ENCODE measurements around the gene SERINC3.

SERINC3 gene

GRCh38 chr20:44533928-44534327 lies 12.1 kb upstream of the SERINC3 start:
- TF ChIP-seq, protein P1, sequence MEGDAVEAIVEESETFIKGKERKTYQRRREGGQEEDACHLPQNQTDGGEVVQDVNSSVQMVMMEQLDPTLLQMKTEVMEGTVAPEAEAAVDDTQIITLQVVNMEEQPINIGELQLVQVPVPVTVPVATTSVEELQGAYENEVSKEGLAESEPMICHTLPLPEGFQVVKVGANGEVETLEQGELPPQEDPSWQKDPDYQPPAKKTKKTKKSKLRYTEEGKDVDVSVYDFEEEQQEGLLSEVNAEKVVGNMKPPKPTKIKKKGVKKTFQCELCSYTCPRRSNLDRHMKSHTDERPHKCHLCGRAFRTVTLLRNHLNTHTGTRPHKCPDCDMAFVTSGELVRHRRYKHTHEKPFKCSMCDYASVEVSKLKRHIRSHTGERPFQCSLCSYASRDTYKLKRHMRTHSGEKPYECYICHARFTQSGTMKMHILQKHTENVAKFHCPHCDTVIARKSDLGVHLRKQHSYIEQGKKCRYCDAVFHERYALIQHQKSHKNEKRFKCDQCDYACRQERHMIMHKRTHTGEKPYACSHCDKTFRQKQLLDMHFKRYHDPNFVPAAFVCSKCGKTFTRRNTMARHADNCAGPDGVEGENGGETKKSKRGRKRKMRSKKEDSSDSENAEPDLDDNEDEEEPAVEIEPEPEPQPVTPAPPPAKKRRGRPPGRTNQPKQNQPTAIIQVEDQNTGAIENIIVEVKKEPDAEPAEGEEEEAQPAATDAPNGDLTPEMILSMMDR (IDR thresholded peaks at IDR 0.05; ENCODE audit: low read length, missing control alignments), result no peak
- H3K4me3 ChIP-seq (replicated peaks; ENCODE audit: low read depth, low read length), result no peak overlapping the region
- no peak for DNase-seq (ENCODE audit: low read depth)

- DNase-seq (ENCODE audit: low read depth), result peak; percentile 30
- TF ChIP-seq, protein P1 (IDR thresholded peaks at IDR 0.05; ENCODE audit: low read length, missing control alignments), result no peak
- H3K4me3 ChIP-seq (replicated peaks; ENCODE audit: low read depth, low read length), result peak overlapping the region; percentile 77
Observed at GRCh38 chr20:44532981-44533331, 11.1 kb upstream of the SERINC3 start.

GRCh38 chr20:44532259-44532980 lies 10.6 kb upstream of the SERINC3 start:
- TF ChIP-seq, protein P1 (IDR thresholded peaks at IDR 0.05; ENCODE audit: low read length, missing control alignments), result no peak
- no peak for DNase-seq (ENCODE audit: low read depth)
- peak overlapping the region; percentile 77 for H3K4me3 ChIP-seq (replicated peaks; ENCODE audit: low read depth, low read length)

DNA sequence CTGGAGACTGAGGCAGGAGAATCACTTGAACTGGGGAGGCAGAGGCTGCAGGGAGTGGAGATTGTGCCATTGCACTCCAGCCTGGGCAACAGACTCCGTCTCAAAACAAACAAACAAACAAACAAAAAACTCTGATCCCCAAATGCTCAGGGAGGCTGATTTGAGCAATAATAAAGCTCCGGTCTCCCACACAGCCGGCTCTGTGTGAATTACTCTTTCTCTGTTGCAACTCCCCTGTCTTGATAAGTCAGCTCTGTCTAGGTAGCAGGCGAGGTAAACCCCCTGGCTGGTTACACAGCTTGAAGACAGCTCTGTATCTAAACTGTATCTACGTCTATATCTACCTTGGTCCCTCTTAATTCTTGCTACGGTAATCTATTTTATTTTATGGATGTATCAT lies 6.4 kb upstream of the SERINC3 start:
- TF ChIP-seq, protein P1 (IDR thresholded peaks at IDR 0.05; ENCODE audit: low read length, missing control alignments), result no peak

DNA sequence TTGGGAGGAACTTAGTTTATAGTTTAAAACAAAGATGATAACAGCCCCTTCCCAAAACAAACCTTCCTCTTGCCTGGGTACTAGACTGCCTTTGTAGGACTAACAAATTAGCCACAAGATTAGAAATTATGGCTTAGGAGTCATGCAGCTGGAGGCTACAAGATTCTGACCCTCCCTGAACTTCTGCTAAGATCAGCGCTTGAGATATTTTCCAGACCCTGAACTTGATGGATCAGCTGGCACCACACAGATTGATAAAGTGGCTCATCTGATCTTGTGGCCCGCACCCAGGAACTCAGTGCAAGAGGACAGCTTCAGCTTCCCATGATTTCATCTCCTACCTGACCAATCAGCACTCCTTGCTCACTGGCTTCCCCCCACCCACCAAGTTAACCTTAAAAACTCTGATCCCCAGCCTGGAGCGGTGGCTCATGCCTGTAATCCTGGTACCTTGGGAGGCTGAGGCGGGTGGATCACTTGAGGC lies 5.9 kb upstream of the SERINC3 start:
- no peak for DNase-seq (ENCODE audit: low read depth)

More for the DNA sequence above, 6.4 kb upstream of the SERINC3 start:
- no peak for DNase-seq (ENCODE audit: low read depth)
- H3K4me3 ChIP-seq (replicated peaks; ENCODE audit: low read depth, low read length), result no peak overlapping the region

DNA sequence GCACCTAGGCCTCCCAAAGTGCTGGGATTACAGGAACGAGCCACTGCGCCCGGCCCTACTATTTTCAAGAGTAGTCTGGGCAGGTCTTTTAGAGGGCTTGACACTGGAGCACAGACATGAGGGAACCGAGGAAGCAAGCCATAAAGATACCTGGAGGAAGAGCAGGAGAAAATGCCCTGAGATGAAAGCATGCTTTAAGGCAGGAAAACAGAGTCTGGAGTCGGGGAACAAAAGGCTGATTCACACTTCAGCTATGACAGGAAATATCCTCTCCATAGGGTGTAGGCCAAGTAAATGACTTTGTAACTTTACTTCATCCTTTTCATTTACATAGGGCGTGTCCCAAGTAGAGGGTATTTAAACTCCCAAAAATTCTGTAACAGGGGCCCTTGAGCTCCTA lies 4.3 kb upstream of the SERINC3 start:
- TF ChIP-seq, protein P1 (IDR thresholded peaks at IDR 0.05; ENCODE audit: low read length, missing control alignments), result no peak
- DNase-seq (ENCODE audit: low read depth), result peak; percentile 54

More for the DNA sequence above, 5.9 kb upstream of the SERINC3 start:
- no peak overlapping the region for H3K4me3 ChIP-seq (replicated peaks; ENCODE audit: low read depth, low read length)
- TF ChIP-seq, protein P1 (IDR thresholded peaks at IDR 0.05; ENCODE audit: low read length, missing control alignments), result no peak

GRCh38 chr20:44523746-44524145 lies 1.9 kb upstream of the SERINC3 start:
- no peak for DNase-seq (ENCODE audit: low read depth)
- no peak overlapping the region for H3K4me3 ChIP-seq (replicated peaks; ENCODE audit: low read depth, low read length)
- TF ChIP-seq, protein P1 (IDR thresholded peaks at IDR 0.05; ENCODE audit: low read length, missing control alignments), result no peak

More for the DNA sequence above, 4.3 kb upstream of the SERINC3 start:
- no peak overlapping the region for H3K4me3 ChIP-seq (replicated peaks; ENCODE audit: low read depth, low read length)
